Muscle of leg (tissue), 11 donors: ENCODE measurements around the gene AKAP13. TPM values are rescaled to one million over a fixed set of nuclear protein-coding genes. Genes with fewer than 3 reads are reported as not detected.
A peak's percentile ranks its signal among the peaks of the same experiment; 100 is the strongest.

Source experiments
- DNase-seq: peaks from one replicate; pipeline ENCODE4 v3.0.0; 2013
- H3K27ac ChIP-seq: one replicate; pipeline ENCODE4 v1.5.1; 2013; ENCODE audit warnings: mild to moderate bottlenecking, low read length, control low read depth
- H3K27me3 ChIP-seq: one replicate; pipeline ENCODE4 v1.6.1; 2013; ENCODE audit warnings: low read length; ENCODE audit not compliant: control insufficient read depth, insufficient read depth
- H3K36me3 ChIP-seq: one replicate; pipeline ENCODE4 v1.6.1; 2013; ENCODE audit warnings: low read length; ENCODE audit not compliant: control insufficient read depth, insufficient read depth
- H3K4me1 ChIP-seq: one replicate; pipeline ENCODE4 v1.6.1; 2013; ENCODE audit warnings: low read length; ENCODE audit not compliant: control insufficient read depth, insufficient read depth
- H3K4me3 ChIP-seq: one replicate; pipeline ENCODE4 v1.5.1; 2013; ENCODE audit warnings: low read length, control low read depth
- H3K9me3 ChIP-seq: replicated peaks from 2 replicates; pipeline ENCODE4 v1.6.1; 2013; ENCODE audit warnings: low read depth, low read length; ENCODE audit not compliant: control insufficient read depth
- WGBS: methylation state at CpG from one replicate; pipeline ENCODE4 v1.1.5; 2013; ENCODE audit warnings: missing lambda C conversion rate; ENCODE audit not compliant: insufficient coverage; 5-methylcytosine and 5-hydroxymethylcytosine counted together
- polyA plus RNA-seq, 8 donors: library from polyadenylated mRNA; unstranded; fragments of 120-200 nt; gene quantifications; one replicate each; pipeline versions ENCODE4 v1.2.1 to v1.2.3, GENCODE V29; 2013; ENCODE audit warnings: inconsistent platforms in 1 of 8, low replicate concordance in 1 of 8; ENCODE audit not compliant: insufficient read length in 8 of 8, insufficient read depth in 1 of 8
- total RNA-seq: library from RNA; stranded (reverse); fragments of 120-200 nt; gene quantifications from one replicate; pipeline ENCODE4 v1.2.4, GENCODE V29; 2013

Gene AKAP13
- total and polyA plus RNA-seq, 9 donors = 65.2 to 90.9 (median 80.1) TPM

DNA sequence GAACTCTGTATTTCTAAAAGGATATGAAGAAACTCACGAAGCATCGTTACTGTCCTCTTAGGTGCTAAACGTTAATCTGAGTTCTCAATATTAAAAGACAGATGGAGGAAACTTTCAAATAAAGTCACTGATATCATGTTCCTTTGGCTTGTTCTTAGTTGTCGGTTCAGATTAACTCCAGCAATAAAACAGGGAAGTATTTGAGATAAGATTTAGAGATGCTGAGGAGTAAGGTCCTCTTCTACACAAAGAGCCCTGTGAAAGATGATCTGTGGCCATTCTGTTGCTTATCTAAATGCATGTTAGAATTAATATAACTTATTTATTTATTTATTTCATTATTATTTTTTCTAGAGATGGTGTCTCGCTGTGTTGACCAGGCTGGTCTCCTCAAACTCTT lies 19.2 kb downstream of the AKAP13 start:
- Histone ChIP-seq H3K4me1 (no peaks in the 10 kb centered on the region), H3K27ac (no peak overlapping the region), H3K27me3 (no peaks in the 10 kb centered on the region), H3K9me3 (no peaks in the 10 kb centered on the region), H3K36me3 (no peaks in the 10 kb centered on the region), H3K4me3 (no peak overlapping the region)
- WGBS = no CpG with 5 or more reads among the region's 5 CpGs
- no peak for DNase-seq

DNA sequence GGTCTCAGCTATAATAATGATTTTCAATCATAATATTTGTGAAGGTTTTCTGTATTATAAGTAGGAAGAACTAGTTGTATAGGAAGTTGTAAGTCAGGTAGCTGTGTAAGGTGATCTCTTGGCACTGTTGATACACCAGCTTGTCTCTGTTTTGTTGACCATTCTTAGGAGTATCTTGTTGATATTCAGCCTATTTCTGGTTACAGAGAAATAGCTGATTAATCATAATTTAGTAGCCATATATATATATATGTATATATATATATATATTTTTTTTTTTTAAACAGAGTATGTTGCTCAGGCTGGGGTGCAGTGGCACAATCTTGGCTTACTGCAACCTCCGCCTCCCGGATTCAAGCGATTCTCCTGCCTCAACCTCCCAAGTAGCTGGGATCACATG lies 20.2 kb downstream of the AKAP13 start:
- WGBS = no CpG with 5 or more reads among the region's 3 CpGs

DNA sequence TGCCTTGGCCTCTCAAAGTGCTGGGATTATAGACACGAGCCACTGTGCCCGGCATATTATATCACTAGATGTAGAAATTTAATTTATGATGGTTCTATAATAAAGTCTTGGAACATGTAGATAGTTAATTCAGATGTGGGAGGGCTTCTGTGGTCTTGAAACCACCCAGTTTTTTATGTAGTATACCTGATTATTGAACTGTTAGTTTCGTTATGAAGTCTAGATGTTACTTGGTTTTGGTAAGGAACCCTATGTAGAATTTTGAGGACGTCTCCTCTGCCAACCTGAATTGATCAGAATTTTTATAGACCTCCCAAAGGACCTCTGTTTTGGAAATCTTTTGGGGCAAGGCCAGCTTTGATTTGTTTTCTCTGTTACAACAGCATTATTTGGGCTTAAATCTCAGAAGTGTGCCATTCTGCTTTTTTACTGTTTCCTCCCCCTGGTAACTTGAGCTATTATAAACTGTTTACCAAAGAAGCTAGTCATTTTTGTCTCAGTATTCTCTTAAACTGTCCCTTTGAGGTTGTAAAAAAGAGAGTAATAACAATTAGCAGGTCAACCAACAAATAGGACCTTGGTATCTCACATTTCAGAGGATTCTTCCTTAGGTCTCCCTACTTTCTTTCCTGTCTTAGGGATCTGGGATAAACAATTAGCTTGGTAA lies 20.8 kb downstream of the AKAP13 start:
- WGBS = no CpG with 5 or more reads among the region's 4 CpGs
- H3K27ac ChIP-seq = no peak overlapping the region
- DNase-seq = no peak
- H3K9me3 ChIP-seq = no peaks in the 10 kb centered on the region
- H3K27me3 ChIP-seq = no peaks in the 10 kb centered on the region
- H3K36me3 ChIP-seq = no peaks in the 10 kb centered on the region
- H3K4me3 ChIP-seq = no peak overlapping the region
- no peaks in the 10 kb centered on the region for H3K4me1 ChIP-seq

More for the DNA sequence above, 20.2 kb downstream of the AKAP13 start:
- no peak for DNase-seq
- Histone ChIP-seq H3K27me3 (no peaks in the 10 kb centered on the region), H3K4me3 (no peak overlapping the region), H3K4me1 (no peaks in the 10 kb centered on the region), H3K27ac (no peak overlapping the region), H3K9me3 (no peaks in the 10 kb centered on the region), H3K36me3 (no peaks in the 10 kb centered on the region)

DNA sequence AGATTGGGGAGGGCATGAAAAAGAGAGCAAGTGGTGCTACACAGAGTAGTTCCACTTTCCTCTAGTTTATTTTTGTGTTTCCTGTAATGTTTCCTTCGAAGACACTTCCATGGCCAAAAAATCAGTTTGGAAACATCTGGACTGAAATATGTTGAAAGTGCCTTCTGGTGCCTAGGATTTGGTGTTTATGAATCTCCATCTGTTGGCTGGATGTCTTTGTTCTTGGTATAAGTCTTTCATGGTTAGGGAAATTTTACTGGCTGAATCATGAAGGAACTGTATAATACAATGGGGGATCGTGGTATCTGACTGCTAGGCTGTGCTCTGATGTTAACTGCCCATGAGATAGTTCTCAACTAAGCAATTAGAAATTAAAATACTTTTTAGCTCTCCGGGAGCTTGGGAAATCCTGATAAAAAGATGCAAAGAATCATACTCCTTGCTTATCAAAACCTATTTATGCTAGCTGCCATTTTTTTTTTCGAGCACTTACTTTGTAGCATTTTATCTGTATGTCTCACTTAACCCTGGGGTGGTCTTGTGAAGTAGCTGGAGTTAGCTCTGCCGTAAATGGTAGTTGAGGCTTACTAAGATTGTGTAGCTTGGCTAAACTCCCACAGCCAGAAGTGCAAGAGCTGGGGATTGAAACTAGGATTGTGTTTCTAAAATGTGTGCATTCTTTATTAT lies 21.9 kb downstream of the AKAP13 start:
- peak; percentile 43 for DNase-seq
- WGBS = no CpG with 5 or more reads among the region's 5 CpGs
- H3K9me3 ChIP-seq = no peaks in the 10 kb centered on the region
- no peaks in the 10 kb centered on the region for H3K36me3 ChIP-seq
- no peak overlapping the region for H3K4me3 ChIP-seq
- no peaks in the 10 kb centered on the region for H3K27me3 ChIP-seq
- no peak overlapping the region for H3K27ac ChIP-seq
- no peaks in the 10 kb centered on the region for H3K4me1 ChIP-seq

DNA sequence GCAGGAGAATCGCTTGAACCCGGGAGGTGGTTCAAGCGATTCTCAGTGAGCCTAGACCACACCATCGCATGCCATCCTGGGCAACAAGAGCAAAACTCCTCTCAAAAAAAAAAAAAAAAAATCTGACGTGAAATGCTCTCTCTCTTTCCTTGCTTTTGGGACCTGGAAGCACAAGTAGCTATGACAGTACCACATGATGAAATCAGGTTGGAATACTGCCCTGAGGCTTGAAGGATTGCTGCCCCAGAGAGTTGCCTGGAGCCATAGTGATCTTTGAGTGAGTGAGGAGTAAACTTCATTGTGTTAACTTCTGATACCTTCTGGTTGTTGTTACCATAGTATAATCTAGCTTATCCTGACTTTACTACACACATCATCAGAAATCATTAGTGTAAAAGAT lies 23.3 kb downstream of the AKAP13 start:
- peak; percentile 44 for DNase-seq
- no peaks in the 10 kb centered on the region for H3K4me1 ChIP-seq
- no peak overlapping the region for H3K4me3 ChIP-seq
- H3K27ac ChIP-seq = no peak overlapping the region
- no peaks in the 10 kb centered on the region for H3K9me3 ChIP-seq
- H3K27me3 ChIP-seq = no peaks in the 10 kb centered on the region
- 80% methylated on average over 1 of the region's 5 CpGs for WGBS
- H3K36me3 ChIP-seq = no peaks in the 10 kb centered on the region

DNA sequence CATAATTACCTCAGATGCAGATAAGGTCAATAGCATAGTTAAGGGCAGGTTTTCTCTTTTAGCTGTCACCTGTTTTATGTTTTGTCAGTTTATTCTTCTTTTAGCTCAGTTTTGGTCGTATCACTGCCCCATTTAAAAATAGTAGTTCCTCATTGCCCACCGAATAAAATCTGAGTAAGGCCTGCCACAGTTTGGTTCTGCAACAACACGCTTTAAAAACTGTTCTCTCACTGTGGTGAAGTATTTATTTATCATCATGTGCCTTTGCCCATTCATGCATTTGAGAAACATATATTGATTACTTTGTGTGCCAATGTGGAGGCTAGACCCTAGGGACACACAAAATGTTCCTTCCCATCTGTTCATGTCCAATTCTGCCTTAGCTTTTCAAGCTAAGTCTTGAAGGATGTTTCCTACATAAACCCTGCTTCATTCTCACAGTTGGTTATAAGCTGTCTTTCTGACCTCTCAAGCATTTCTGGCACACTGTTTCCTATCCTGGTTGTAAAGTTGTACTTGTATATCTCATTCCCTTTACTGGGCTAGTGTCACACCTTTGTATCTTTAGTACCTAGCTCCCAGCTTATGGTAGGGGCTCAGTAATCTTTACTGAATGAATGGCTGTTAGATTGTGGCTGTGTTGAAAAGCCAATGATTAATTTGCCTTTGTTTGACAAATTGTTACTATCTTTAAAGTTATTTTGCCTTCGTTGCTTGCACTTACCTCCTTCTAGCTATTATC lies 23.9 kb downstream of the AKAP13 start:
- Histone ChIP-seq H3K4me1 (no peaks in the 10 kb centered on the region), H3K9me3 (no peaks in the 10 kb centered on the region), H3K27ac (no peak overlapping the region), H3K4me3 (no peak overlapping the region), H3K27me3 (no peaks in the 10 kb centered on the region), H3K36me3 (no peaks in the 10 kb centered on the region)
- no CpG with 5 or more reads among the region's 4 CpGs for WGBS
- no peak for DNase-seq

DNA sequence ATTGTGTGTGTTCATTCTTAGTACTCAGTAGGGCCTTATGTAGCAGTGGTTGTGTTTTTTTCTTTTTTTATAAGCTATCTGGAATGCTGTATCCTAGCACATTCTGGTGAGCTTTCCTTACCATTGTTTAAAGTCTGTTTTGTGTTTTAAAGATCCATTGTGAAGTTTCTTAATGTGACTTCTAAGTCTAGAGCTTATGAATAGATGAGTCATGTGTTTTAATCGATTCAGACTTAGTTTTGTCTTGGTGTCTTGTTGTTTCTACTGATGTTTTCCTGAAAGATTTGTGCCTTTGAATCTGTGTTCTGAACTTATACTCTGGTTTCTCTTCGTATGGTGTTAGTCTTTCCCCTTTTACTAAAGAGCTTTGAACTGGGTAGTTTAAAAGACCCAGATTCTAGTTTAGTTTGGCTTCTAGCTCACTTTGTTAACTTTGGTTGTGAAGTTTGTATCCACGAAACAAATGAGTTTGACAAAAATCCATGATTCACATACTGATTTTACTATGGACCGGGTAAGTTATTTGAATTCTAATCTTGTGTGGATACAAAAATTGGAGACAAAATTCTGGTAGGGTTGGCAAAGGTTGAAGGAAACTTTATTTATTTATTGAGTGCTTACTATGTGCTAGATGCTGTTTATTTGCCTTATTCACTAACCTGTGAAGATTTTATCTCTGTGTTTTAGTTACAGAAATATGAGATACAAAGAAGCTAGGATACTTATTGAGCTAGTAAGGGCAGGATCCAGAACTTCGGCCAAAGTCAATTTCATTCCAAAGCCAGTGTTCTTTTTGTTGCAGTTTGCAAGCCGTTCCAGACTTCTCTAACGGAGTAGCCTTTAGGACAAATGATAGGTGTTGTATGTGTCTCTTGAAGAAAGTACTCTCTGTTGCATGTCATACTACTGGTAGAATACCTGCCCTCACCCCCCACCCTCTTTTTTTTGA lies 24.8 kb downstream of the AKAP13 start:
- Histone ChIP-seq H3K4me3 (no peak overlapping the region), H3K27ac (no peak overlapping the region), H3K36me3 (no peaks in the 10 kb centered on the region), H3K4me1 (no peaks in the 10 kb centered on the region), H3K27me3 (no peaks in the 10 kb centered on the region), H3K9me3 (no peaks in the 10 kb centered on the region)
- no peak for DNase-seq
- 75% methylated on average over 1 of the region's 7 CpGs for WGBS

DNA sequence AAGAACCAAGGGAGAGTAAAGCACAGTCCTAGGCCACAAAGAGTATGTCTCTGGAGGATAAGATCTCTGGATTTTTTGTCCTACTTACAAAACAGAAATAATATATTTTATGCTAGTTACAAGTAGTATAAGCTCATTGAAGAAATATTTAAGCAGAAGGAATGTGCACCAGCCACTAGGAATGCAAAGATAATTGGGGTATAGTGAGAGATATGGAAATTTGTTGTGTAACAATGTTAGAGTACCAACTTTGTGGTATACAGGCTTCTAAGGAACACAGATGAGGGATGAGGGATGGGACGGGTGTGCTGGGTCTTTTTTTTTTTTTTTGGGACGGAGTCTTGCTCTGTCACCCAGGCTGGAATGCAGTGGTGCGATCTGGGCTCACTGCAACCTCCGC lies 26.5 kb downstream of the AKAP13 start:
- no peaks in the 10 kb centered on the region for H3K36me3 ChIP-seq
- H3K9me3 ChIP-seq = no peaks in the 10 kb centered on the region
- 100% methylated on average over 1 of the region's 4 CpGs for WGBS
- no peaks in the 10 kb centered on the region for H3K27me3 ChIP-seq
- no peak overlapping the region for H3K4me3 ChIP-seq
- no peak overlapping the region for H3K27ac ChIP-seq
- DNase-seq = no peak
- H3K4me1 ChIP-seq = no peaks in the 10 kb centered on the region

DNA sequence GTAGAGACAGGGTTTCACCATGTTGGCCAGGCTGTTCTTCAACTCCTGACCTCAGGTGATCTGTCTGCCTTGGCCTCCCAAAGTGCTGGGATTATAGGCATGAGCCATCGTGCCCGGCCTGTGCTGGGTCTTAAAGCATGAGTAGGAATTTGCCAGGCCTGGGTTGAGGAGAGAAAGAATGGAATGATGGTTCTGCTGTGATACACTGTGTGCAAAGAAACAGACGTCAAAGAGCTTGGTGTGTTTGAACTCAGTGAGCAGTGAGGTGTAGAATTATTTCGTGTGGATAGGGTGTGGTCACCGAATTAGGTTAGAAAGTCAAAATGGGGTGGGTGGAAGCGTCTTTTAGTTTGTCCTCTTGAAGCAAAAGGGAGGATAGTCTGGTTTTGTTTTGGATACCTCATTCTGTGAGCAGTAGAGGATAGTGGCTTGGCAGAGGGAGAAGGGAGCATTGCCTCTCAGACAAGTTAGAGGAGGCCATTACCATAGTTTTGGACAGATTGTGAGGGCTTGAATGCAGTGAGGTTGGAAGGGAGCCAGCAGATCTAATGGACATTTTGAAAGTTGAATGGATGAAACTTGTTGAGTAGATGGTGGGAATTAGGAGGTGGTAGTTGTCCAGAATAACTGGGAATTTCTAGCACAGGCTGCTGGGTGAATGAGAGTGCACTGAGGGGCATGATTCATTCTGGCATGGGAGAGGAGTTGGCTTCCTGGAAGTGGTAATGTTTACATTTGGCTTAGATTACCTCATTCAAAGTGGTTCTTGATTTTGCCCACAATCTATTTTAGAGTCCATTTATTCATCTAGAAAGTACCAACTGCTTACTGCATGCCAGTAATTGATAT lies 27.2 kb downstream of the AKAP13 start:
- no peak overlapping the region for H3K27ac ChIP-seq
- no peak overlapping the region for H3K4me3 ChIP-seq
- DNase-seq = no peak
- WGBS = 93% methylated on average over 4 of the region's 6 CpGs
- H3K27me3 ChIP-seq = no peaks in the 10 kb centered on the region
- no peaks in the 10 kb centered on the region for H3K4me1 ChIP-seq
- H3K36me3 ChIP-seq = no peaks in the 10 kb centered on the region
- H3K9me3 ChIP-seq = no peaks in the 10 kb centered on the region
